ENCODE results near the gene NAXE. TPM values are rescaled to one million over a fixed set of nuclear protein-coding genes. Genes with fewer than 3 reads are reported as not detected.

NAXE gene
- total RNA-seq, 4 donors from 2014 or later: 42.7 to 80.8 (median 63.3) TPM

DNA sequence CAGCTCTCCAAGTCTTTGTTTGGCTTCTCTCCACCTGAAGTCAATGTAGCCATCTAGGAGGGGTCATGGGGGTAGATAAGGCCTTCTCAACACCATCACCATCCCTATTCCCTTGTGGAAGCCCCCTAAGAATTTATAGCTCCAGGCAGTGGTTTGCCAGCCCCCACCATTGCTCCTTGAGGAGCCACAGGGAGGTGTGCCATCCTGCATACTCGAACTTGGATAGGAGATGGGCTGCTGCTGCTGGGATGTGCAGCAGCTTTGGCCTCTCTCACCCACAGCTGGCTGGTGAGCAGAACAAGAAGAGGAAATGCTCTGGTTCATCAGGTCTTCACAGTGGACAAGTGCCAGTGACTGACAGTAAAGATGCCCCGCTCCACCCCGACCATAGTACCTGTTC is 4.8 kb downstream of the NAXE start:
- no peaks in the 10 kb centered on the region for H3K27me3 ChIP-seq
- H3K4me1 ChIP-seq: peaks cover 21% of the 10 kb centered on the region
- no peaks in the 10 kb centered on the region for H3K9me3 ChIP-seq
- no peak for TF ChIP-seq POLR2AphosphoS5 (IDR thresholded peaks at IDR 0.05)
- TF ChIP-seq POLR2A (IDR thresholded peaks at IDR 0.05): no peak
- TF ChIP-seq EP300 (IDR thresholded peaks at IDR 0.05): no peak
- no peak for TF ChIP-seq CTCF (IDR thresholded peaks at IDR 0.05)
- 71% methylated on average over 3 of the region's 3 CpGs for WGBS
- no peak overlapping the region for H3K4me3 ChIP-seq
- H3K27ac ChIP-seq: no peak overlapping the region
- no peak for DNase-seq (ENCODE audit: low spot score in 2 of 2)
- peaks cover 57% of the 10 kb centered on the region for H3K36me3 ChIP-seq

- Histone ChIP-seq H3K4me3 (no peak overlapping the region), H3K27ac (no peak overlapping the region), H3K9me3 (no peaks in the 10 kb centered on the region), H3K4me1 (peaks cover 24% of the 10 kb centered on the region), H3K27me3 (no peaks in the 10 kb centered on the region), H3K36me3 (peaks cover 57% of the 10 kb centered on the region)
- no peak for DNase-seq (ENCODE audit: low spot score in 2 of 2)
- 90% methylated on average over 5 of the region's 5 CpGs for WGBS
- no peak for TF ChIP-seq POLR2AphosphoS5 (IDR thresholded peaks at IDR 0.05)
- TF ChIP-seq CTCF (IDR thresholded peaks at IDR 0.05): no peak
- no peak for TF ChIP-seq POLR2A (IDR thresholded peaks at IDR 0.05)
- no peak for TF ChIP-seq EP300 (IDR thresholded peaks at IDR 0.05)
Measured at GRCh38 chr1:156598125-156598524, 6.5 kb downstream of the NAXE start.

- 91% methylated on average over 4 of the region's 4 CpGs for WGBS
- Histone ChIP-seq H3K9me3 (no peaks in the 10 kb centered on the region), H3K27ac (no peak overlapping the region), H3K4me3 (no peak overlapping the region), H3K36me3 (peaks cover 50% of the 10 kb centered on the region), H3K4me1 (peaks cover 24% of the 10 kb centered on the region), H3K27me3 (no peaks in the 10 kb centered on the region)
- DNase-seq (ENCODE audit: low spot score in 2 of 2): no peak
- TF ChIP-seq CTCF (IDR thresholded peaks at IDR 0.05): no peak
- TF ChIP-seq POLR2A (IDR thresholded peaks at IDR 0.05): no peak
- TF ChIP-seq POLR2AphosphoS5 (IDR thresholded peaks at IDR 0.05): no peak
- no peak for TF ChIP-seq EP300 (IDR thresholded peaks at IDR 0.05)
Measured at GRCh38 chr1:156598731-156599432, 7.3 kb downstream of the NAXE start.

DNA sequence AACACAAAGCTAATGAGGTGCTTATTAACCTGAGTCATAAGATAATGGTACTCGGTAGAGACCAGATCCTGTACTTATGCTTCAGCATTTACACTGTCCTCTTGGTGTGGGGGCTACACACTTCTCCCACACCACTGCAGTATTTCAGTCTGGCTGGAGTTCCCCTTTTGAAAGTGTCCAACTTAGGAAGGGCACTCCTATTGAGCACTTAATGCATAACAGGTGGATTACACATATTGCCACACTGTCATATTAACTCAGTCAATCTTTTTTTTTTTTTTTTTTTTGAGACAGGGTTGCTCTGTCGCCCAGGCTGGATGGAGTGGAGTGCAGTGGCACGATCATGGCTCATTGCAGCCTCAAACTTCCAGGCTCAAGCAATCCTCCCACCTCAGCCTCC is 8.2 kb downstream of the NAXE start:
- H3K36me3 ChIP-seq: peaks cover 41% of the 10 kb centered on the region
- 59% methylated on average over 3 of the region's 3 CpGs for WGBS
- H3K4me3 ChIP-seq: no peak overlapping the region
- TF ChIP-seq CTCF (IDR thresholded peaks at IDR 0.05): no peak
- TF ChIP-seq EP300 (IDR thresholded peaks at IDR 0.05): no peak
- TF ChIP-seq POLR2A (IDR thresholded peaks at IDR 0.05): no peak
- TF ChIP-seq POLR2AphosphoS5 (IDR thresholded peaks at IDR 0.05): no peak
- H3K4me1 ChIP-seq: peaks cover 24% of the 10 kb centered on the region
- no peak for DNase-seq (ENCODE audit: low spot score in 2 of 2)
- no peak overlapping the region for H3K27ac ChIP-seq
- no peaks in the 10 kb centered on the region for H3K27me3 ChIP-seq
- H3K9me3 ChIP-seq: no peaks in the 10 kb centered on the region

- Histone ChIP-seq H3K27me3 (no peaks in the 10 kb centered on the region), H3K4me3 (peak overlapping the region; percentile 67), H3K27ac (peak overlapping the region; percentile 70), H3K36me3 (peaks cover 32% of the 10 kb centered on the region), H3K9me3 (no peaks in the 10 kb centered on the region), H3K4me1 (peaks cover 24% of the 10 kb centered on the region)
- no peak for TF ChIP-seq CTCF (IDR thresholded peaks at IDR 0.05)
- no peak for TF ChIP-seq EP300 (IDR thresholded peaks at IDR 0.05)
- WGBS: 4% methylated on average over 13 of the region's 13 CpGs
- no peak for DNase-seq (ENCODE audit: low spot score in 2 of 2)
Measured at GRCh38 chr1:156600733-156601121, 9.2 kb downstream of the NAXE start.

Measured in suprapubic skin (tissue), 4 donors.